ELF-1 (cell line): Measurements from ENCODE around the gene EIF3L.

Experiments
- DNase-seq: peaks from one replicate; pipeline ENCODE4 v3.0.0-alpha.2; 2016; ENCODE audit warnings: low read depth, low spot score

The EIF3L gene

GRCh38 chr22:37926771-37927636 is 77.8 kb downstream of the EIF3L start:
- DNase-seq: no peak

- DNase-seq: no peak
Observed at GRCh38 chr22:37927637-37927936, 78.4 kb downstream of the EIF3L start.

- DNase-seq: no peak
Observed at GRCh38 chr22:37929390-37929789, 80.2 kb downstream of the EIF3L start.

GRCh38 chr22:37930270-37930951 is 81.2 kb downstream of the EIF3L start:
- DNase-seq: peak; percentile 31

GRCh38 chr22:37930952-37931440 is 81.8 kb downstream of the EIF3L start:
- no peak for DNase-seq

GRCh38 chr22:37931893-37932389 is 82.7 kb downstream of the EIF3L start:
- DNase-seq: no peak

- DNase-seq: no peak
Observed at GRCh38 chr22:37932401-37932800, 83.2 kb downstream of the EIF3L start.

GRCh38 chr22:37932821-37933578 is 83.8 kb downstream of the EIF3L start:
- DNase-seq: peak; percentile 23

- peak; percentile 98 for DNase-seq
Observed at GRCh38 chr22:37933711-37934376, 84.6 kb downstream of the EIF3L start.
